Tibial nerve (tissue), 4 donors: ENCODE results near the gene SDR42E2. TPM values are rescaled to one million over a fixed set of nuclear protein-coding genes. Genes with fewer than 3 reads are reported as not detected.
A peak's percentile ranks its signal among the peaks of the same experiment; 100 is the strongest.

Experiments
- DNase-seq, 2 donors: peaks; one replicate each; pipeline ENCODE4 v3.0.0-alpha.2; 2019; ENCODE audit warnings: low spot score in 2 of 2
- H3K27ac ChIP-seq, 4 donors: fragments of 200-600 bp; sonication (generic) in 3 of 4; one replicate each; pipeline ENCODE4 v1.5.1; 2017 to 2019; ENCODE audit warnings: mild to moderate bottlenecking in 1 of 4
- H3K27me3 ChIP-seq, 2 donors: fragments of 200-600 bp; sonication (generic) in 1 of 2; one replicate each; pipeline versions ENCODE4 v1.5.1 to v1.6.0; 2017 to 2019
- H3K36me3 ChIP-seq, 3 donors: fragments of 200-600 bp; sonication (generic); one replicate each; pipeline ENCODE4 v1.5.1; 2018 to 2019
- H3K4me1 ChIP-seq, 4 donors: fragments of 200-600 bp; sonication (generic) in 3 of 4; one replicate each; pipeline ENCODE4 v1.5.1; 2017 to 2019
- H3K4me3 ChIP-seq, 4 donors: fragments of 200-600 bp; sonication (generic) in 3 of 4; one replicate each; pipeline ENCODE4 v1.5.1; 2017 to 2019; ENCODE audit warnings: mild to moderate bottlenecking in 1 of 4, moderate library complexity in 1 of 4
- H3K9me3 ChIP-seq, 4 donors: fragments of 200-600 bp; sonication (generic) in 3 of 4; one replicate each; pipeline ENCODE4 v1.5.1; 2017 to 2019
- CTCF ChIP-seq, 5 experiments: fragments of 200-600 bp in 3 of 5; fragments of 450-650 bp in 2 of 5; sonication (generic) in 3 of 5; IDR thresholded peaks; one replicate each; pipeline ENCODE4 v1.5.1; 2016 to 2019; ENCODE audit warnings: antibody characterized with exemption in 5 of 5, mild to moderate bottlenecking in 3 of 5, moderate library complexity in 2 of 5
- EP300 ChIP-seq, 2 donors: sonication (generic); formaldehyde crosslinking; IDR thresholded peaks; one replicate each; pipeline ENCODE4 v1.6.1; 2017; ENCODE audit warnings: antibody characterized with exemption in 2 of 2, mild to moderate bottlenecking in 1 of 2
- POLR2A ChIP-seq, 2 donors: fragments of 450-650 bp; IDR thresholded peaks; one replicate each; pipeline ENCODE4 v1.6.1; 2017; ENCODE audit warnings: antibody characterized with exemption in 2 of 2, mild to moderate bottlenecking in 2 of 2, moderate library complexity in 2 of 2
- WGBS, 2 donors: methylation state at CpG; one replicate each; pipeline ENCODE4 v1.1.5; 2018; 5-methylcytosine and 5-hydroxymethylcytosine counted together
- total RNA-seq, 4 donors: library from RNA; depleted of rRNA; stranded (reverse); fragments of >200 nt; gene quantifications; one replicate each; pipeline ENCODE4 v1.1.0, GENCODE V29; 2016

The SDR42E2 gene
- total RNA-seq, 4 donors from 2014 or later = not detected

GRCh38 chr16:22192261-22193062 is 30.2 kb downstream of the SDR42E2 start:
- no peaks in the 10 kb centered on the region for H3K36me3 ChIP-seq
- H3K27me3 ChIP-seq = no peaks in the 10 kb centered on the region
- peak; percentile 81 to 91 for DNase-seq
- 18 to 20% methylated on average over 16 of the region's 16 CpGs for WGBS, 2 donors
- H3K4me1 ChIP-seq = peaks cover 0 to 52% (median 33%) of the 10 kb centered on the region in 4 donors
- peak overlapping the region; percentile 26 to 62 (median 54) for H3K4me3 ChIP-seq
- TF ChIP-seq POLR2A (IDR thresholded peaks at IDR 0.05) (peak; percentile 5 to 55), CTCF (IDR thresholded peaks at IDR 0.05) (no peak), EP300 (IDR thresholded peaks at IDR 0.05) (peak in 1 of 2 donors; percentile 80)
- peak overlapping the region; percentile 93 to 99 (median 96) for H3K27ac ChIP-seq
- H3K9me3 ChIP-seq = no peaks in the 10 kb centered on the region

GRCh38 chr16:22193063-22193411 is 30.7 kb downstream of the SDR42E2 start:
- no peak for DNase-seq
- no peaks in the 10 kb centered on the region for H3K9me3 ChIP-seq
- peak overlapping the region in 1 of 4 donors; percentile 62 for H3K4me3 ChIP-seq
- H3K36me3 ChIP-seq = no peaks in the 10 kb centered on the region
- peak overlapping the region; percentile 93 to 99 (median 96) for H3K27ac ChIP-seq
- no peak for TF ChIP-seq CTCF (IDR thresholded peaks at IDR 0.05)
- TF ChIP-seq EP300 (IDR thresholded peaks at IDR 0.05) = no peak
- no peak for TF ChIP-seq POLR2A (IDR thresholded peaks at IDR 0.05)
- WGBS, 2 donors = 91 to 93% methylated on average over 2 of the region's 2 CpGs
- peaks cover 0 to 52% (median 33%) of the 10 kb centered on the region in 4 donors for H3K4me1 ChIP-seq
- H3K27me3 ChIP-seq = no peaks in the 10 kb centered on the region

- no peaks in the 10 kb centered on the region for H3K27me3 ChIP-seq
- 82 to 83% methylated on average over 9 of the region's 9 CpGs for WGBS, 2 donors
- no peaks in the 10 kb centered on the region for H3K9me3 ChIP-seq
- no peak for DNase-seq
- TF ChIP-seq POLR2A (IDR thresholded peaks at IDR 0.05) (no peak), EP300 (IDR thresholded peaks at IDR 0.05) (no peak), CTCF (IDR thresholded peaks at IDR 0.05) (no peak)
- H3K4me1 ChIP-seq = peaks cover 0 to 45% (median 24%) of the 10 kb centered on the region in 4 donors
- no peak overlapping the region for H3K4me3 ChIP-seq
- H3K36me3 ChIP-seq = no peaks in the 10 kb centered on the region
- H3K27ac ChIP-seq = peak overlapping the region; percentile 82 to 99 (median 93)
Measured at GRCh38 chr16:22194707-22195444, 32.6 kb downstream of the SDR42E2 start.

- TF ChIP-seq EP300 (IDR thresholded peaks at IDR 0.05) = no peak
- no peak for TF ChIP-seq CTCF (IDR thresholded peaks at IDR 0.05)
- no peaks in the 10 kb centered on the region for H3K36me3 ChIP-seq
- no peak for DNase-seq
- H3K27ac ChIP-seq = peak overlapping the region; percentile 82 to 99 (median 88)
- peaks cover 0 to 49% (median 27%) of the 10 kb centered on the region in 4 donors for H3K4me1 ChIP-seq
- no peaks in the 10 kb centered on the region for H3K9me3 ChIP-seq
- no peaks in the 10 kb centered on the region for H3K27me3 ChIP-seq
- H3K4me3 ChIP-seq = peak overlapping the region in 2 of 4 donors; percentile 55 to 64
Measured at GRCh38 chr16:22195445-22195694, 33.1 kb downstream of the SDR42E2 start.
